ENCODE data around the gene RC3H1. TPM values are rescaled to one million over a fixed set of nuclear protein-coding genes. Genes with fewer than 3 reads are reported as not detected.

The RC3H1 gene
- total and polyA plus RNA-seq, 2 of the 8 experiments (the other 6 are each of a cell fraction or from before 2014, with no cell fraction given): 7.4 to 32.2 TPM

GRCh38 chr1:174060090-174060489 is 37.9 kb upstream of the RC3H1 start:
- H2BK5ac ChIP-seq (ENCODE audit: low read depth, low read length): no peak overlapping the region
- H3K23me2 ChIP-seq (ENCODE audit: low read depth, low read length): no peaks in the 10 kb centered on the region
- no peak overlapping the region for H2BK12ac ChIP-seq (ENCODE audit: low read depth, low read length)
- no peak overlapping the region for H2BK120ac ChIP-seq (replicated peaks; ENCODE audit: low read depth, low read length)
- no peak overlapping the region for H3K9ac ChIP-seq (replicated peaks in 1 of 4; ENCODE audit: extremely low read depth in 1 of 4, low read depth in 3 of 4, low read length in 3 of 4)
- no peaks in the 10 kb centered on the region for H3K4me1 ChIP-seq (replicated peaks in 1 of 4; ENCODE audit: control insufficient read depth in 3 of 4, insufficient read depth in 4 of 4, low read length in 3 of 4)
- H4K8ac ChIP-seq (ENCODE audit: extremely low read depth, insufficient read depth, low read length): no peak overlapping the region
- no peak for DNase-seq (ENCODE audit: low read depth in 1 of 2, low spot score in 2 of 2)
- no peaks in the 10 kb centered on the region for H3K79me1 ChIP-seq (ENCODE audit: low read depth, low read length)
- no peaks in the 10 kb centered on the region for H3K27me3 ChIP-seq (replicated peaks in 1 of 4; ENCODE audit: control insufficient read depth in 3 of 4, extremely low read depth in 1 of 4, insufficient read depth in 3 of 4, low read length in 3 of 4)
- H3K9me3 ChIP-seq (ENCODE audit: insufficient read depth in 2 of 2, low read depth in 1 of 2, low read length in 1 of 2): no peaks in the 10 kb centered on the region
- no peak overlapping the region for H2AK5ac ChIP-seq (ENCODE audit: low read depth, low read length)
- H3K23ac ChIP-seq (ENCODE audit: insufficient read length): no peak overlapping the region
- H3K79me2 ChIP-seq (ENCODE audit: control insufficient read depth in 1 of 2, insufficient read depth in 2 of 2, low read length in 2 of 2): no peaks in the 10 kb centered on the region
- CTCF ChIA-PET (ENCODE audit: partially characterized antibody): interaction anchor here (0.6 to 0.7 kb wide), 2 partner anchors 18 to 966 kb away, joined by 3 to 4 read pairs; no protein-coding TSS in a partner anchor
- TF ChIP-seq EP300 (IDR thresholded peaks at IDR 0.05; ENCODE audit: borderline replicate concordance in 1 of 2, low read depth in 2 of 2, low read length in 2 of 2) (no peak), CREB1 (IDR thresholded peaks at IDR 0.05) (no peak), TAF7 (optimal IDR thresholded peaks at IDR 0.05; ENCODE audit: borderline replicate concordance, low read depth, low read length) (no peak), SRF (IDR thresholded peaks at IDR 0.05; ENCODE audit: low read depth, low read length) (no peak), PHF8 (conservative IDR thresholded peaks at IDR 0.05; ENCODE audit: low read depth, low read length) (no peak), TEAD4 (IDR thresholded peaks at IDR 0.05; ENCODE audit: low read depth, low read length) (0 out of 2 replicates have a peak, but pooled peaks have one; percentile 9), GABPA (IDR thresholded peaks at IDR 0.05; ENCODE audit: borderline replicate concordance, insufficient read depth, low read length) (no peak), RBBP5 (IDR thresholded peaks at IDR 0.05; ENCODE audit: borderline replicate concordance, low read depth, low read length) (no peak)
- FAIRE-seq: no peak
- H3K14ac ChIP-seq (ENCODE audit: insufficient read length): no peak overlapping the region
- H3K56ac ChIP-seq (replicated peaks; ENCODE audit: insufficient read length, low read depth, low read length): no peak overlapping the region
- H2AFZ ChIP-seq (ENCODE audit: low read length): no peak overlapping the region
- no peak overlapping the region for H2BK15ac ChIP-seq (ENCODE audit: low read length)
- H4K5ac ChIP-seq (ENCODE audit: insufficient read length, low read depth, low read length): no peak overlapping the region
- H3K18ac ChIP-seq (ENCODE audit: extremely low read depth, low read length): no peak overlapping the region
- no peak overlapping the region for H3K4ac ChIP-seq (replicated peaks; ENCODE audit: insufficient read length, low read depth, low read length)
- no peak overlapping the region for H3K27ac ChIP-seq (ENCODE audit: low read depth, low read length)
- H3K4me3 ChIP-seq (ENCODE audit: extremely low read depth in 1 of 4, insufficient read depth in 2 of 4, low read depth in 3 of 4, low read length in 4 of 4): no peak overlapping the region
- POLR2A ChIA-PET (ENCODE audit: partially characterized antibody): no interaction called here
- H4K91ac ChIP-seq (replicated peaks; ENCODE audit: insufficient read length, low read length): no peak overlapping the region
- H4K20me1 ChIP-seq (replicated peaks in 1 of 2; ENCODE audit: control insufficient read depth in 1 of 2, insufficient read depth in 2 of 2, low read length in 2 of 2): no peaks in the 10 kb centered on the region
- H3K4me2 ChIP-seq (ENCODE audit: insufficient read depth in 1 of 2, low read depth in 2 of 2, low read length in 2 of 2): no peak overlapping the region
- H2BK20ac ChIP-seq (ENCODE audit: low read length): no peak overlapping the region
- no peaks in the 10 kb centered on the region for H3K36me3 ChIP-seq (ENCODE audit: control insufficient read depth in 2 of 4, insufficient read depth in 4 of 4, low read length in 3 of 4)
- 90% methylated on average over 4 of the region's 4 CpGs; no CpG with 5 or more reads in 1 of the 2 experiments for WGBS, 2 experiments (ENCODE audit: extremely low coverage in 1 of 2, insufficient coverage in 1 of 2, insufficient read length in 1 of 2, insufficient replicate concordance in 2 of 2, low coverage in 1 of 2, low lambda C conversion rate in 2 of 2, missing lambda C conversion rate in 1 of 2)

Data from H1 (cell line).